ENCODE data around the gene GRB7. TPM values are rescaled to one million over a fixed set of nuclear protein-coding genes. Genes with fewer than 3 reads are reported as not detected.

Gene GRB7
- total and polyA plus RNA-seq, 9 of the 15 experiments (the other 6 are each of a cell fraction or from before 2014, with no cell fraction given), result 0.04 to 6.2 (median 2.2) TPM

DNA sequence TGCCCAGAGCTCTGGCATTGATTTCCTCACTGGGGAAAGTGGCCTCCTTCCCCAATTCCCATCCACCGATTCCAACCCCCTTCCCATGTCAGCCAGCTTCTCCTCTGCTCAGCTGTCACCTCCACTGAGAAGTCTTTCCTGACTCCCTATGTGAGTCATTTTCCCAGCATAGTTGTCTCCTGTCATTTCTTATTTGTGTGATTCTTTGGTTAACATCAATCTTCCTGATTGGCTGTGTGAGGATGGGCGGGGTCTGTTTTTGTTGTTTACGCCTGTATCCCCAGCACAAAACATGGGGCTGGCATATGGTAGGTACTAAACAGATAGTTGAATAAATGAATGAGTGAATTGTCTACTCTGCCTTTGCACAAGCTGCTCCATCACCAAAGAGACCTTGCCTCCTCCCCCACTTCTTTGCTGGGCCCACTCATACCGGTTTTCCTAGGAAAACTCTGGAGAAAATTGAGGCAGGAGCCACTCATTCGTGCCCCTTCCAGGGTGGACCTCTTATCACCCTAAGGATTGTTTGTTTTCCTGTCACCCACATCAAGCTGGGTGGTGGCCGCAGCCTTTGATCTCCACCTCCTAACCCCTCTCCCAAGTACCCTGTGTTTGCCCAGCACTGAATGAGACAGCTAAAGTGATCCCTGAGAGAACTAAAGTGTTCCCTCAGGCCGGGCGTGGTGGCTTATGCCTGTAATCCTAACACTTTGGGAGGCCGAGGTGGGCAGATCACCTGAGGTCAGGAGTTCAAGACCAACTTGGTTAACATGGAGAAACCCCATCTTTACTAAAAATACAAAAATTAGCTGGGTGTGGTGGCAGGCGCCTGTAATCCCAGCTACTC lies 1.2 kb upstream of the GRB7 start:
- H2AFZ ChIP-seq (ENCODE audit: low read depth, low read length), result peak overlapping the region; percentile 36; the same call in 1 of the 2 replicates
- ChIA-PET CTCF (ENCODE audit: low intra/inter-chr PET ratio) (no interaction called here), POLR2A (interaction anchor here (0.5 to 1.1 kb wide), 3 partner anchors 13 to 513 kb away, joined by 3 read pairs; partner anchors contain the start of gene ERBB2)
- H3K36me3 ChIP-seq (ENCODE audit: control insufficient read depth, insufficient read depth, low read length), result no peaks in the 10 kb centered on the region
- H3K27me3 ChIP-seq (ENCODE audit: control insufficient read depth in 2 of 2, insufficient read depth in 2 of 2, low read length in 2 of 2), result no peaks in the 10 kb centered on the region
- H3K4me3 ChIP-seq, result no peak overlapping the region
- DNase-seq (ENCODE audit: extremely low read depth in 1 of 4, low spot score in 3 of 4) (peak; percentile 24 to 73 (median 50)), FAIRE-seq (peak; percentile 72), ATAC-seq (no peak)
- intact Hi-C loops (cut with micrococcal nuclease), result no loop called here
- no peaks in the 10 kb centered on the region for H3K9me3 ChIP-seq (replicated peaks; ENCODE audit: control insufficient read depth, insufficient read depth, low read depth, low read length)
- no peaks in the 10 kb centered on the region for H3K9me1 ChIP-seq (ENCODE audit: control insufficient read depth, insufficient read depth, low read length)
- BruUV-seq (replicated peaks), result no TSS peak
- no peak overlapping the region for H3K27ac ChIP-seq (ENCODE audit: extremely low read depth, low read depth, low read length)
- H3K9ac ChIP-seq (ENCODE audit: insufficient read depth in 1 of 2, low read depth in 2 of 2, low read length in 2 of 2), result peak overlapping the region in 1 of 2 experiments; percentile 55; a peak in 1 of 4 replicates
- H3K4me2 ChIP-seq (ENCODE audit: insufficient read depth, low read length), result no peak overlapping the region
- 33% methylated on average over 10 of the region's 10 CpGs for WGBS (ENCODE audit: insufficient coverage, low coverage, missing lambda C conversion rate)
- H3K4me1 ChIP-seq (replicated peaks in 1 of 2; ENCODE audit: control insufficient read depth in 2 of 2, insufficient read depth in 2 of 2, low read length in 2 of 2), result peaks cover 20 to 43% of the 10 kb centered on the region in 2 experiments
- no peaks in the 10 kb centered on the region for H4K20me1 ChIP-seq (replicated peaks; ENCODE audit: control insufficient read depth, insufficient read depth, low read length)
- H3K79me2 ChIP-seq (ENCODE audit: control insufficient read depth, insufficient read depth, low read length), result no peaks in the 10 kb centered on the region
- in situ Hi-C loops (cut with MboI), result no loop called here
- TF ChIP-seq TBP (optimal IDR thresholded peaks at IDR 0.05; ENCODE audit: low read depth, low read length), result no peak
- TF ChIP-seq, protein P1, sequence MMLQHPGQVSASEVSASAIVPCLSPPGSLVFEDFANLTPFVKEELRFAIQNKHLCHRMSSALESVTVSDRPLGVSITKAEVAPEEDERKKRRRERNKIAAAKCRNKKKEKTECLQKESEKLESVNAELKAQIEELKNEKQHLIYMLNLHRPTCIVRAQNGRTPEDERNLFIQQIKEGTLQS (IDR thresholded peaks at IDR 0.05), result peak; percentile 71
- TF ChIP-seq, protein P1 (CRISPR knock-in tag; conservative IDR thresholded peaks at IDR 0.05), result no peak
- peak; percentile 38 to 52; a peak in 2 of 4 replicates for TF ChIP-seq FOXK2 (conservative IDR thresholded peaks at IDR 0.05 in 1 of 2, IDR thresholded peaks at IDR 0.05 in 1 of 2; ENCODE audit: low read depth in 2 of 2)
- TF ChIP-seq SUPT5H (IDR thresholded peaks at IDR 0.05), result no peak
- 0 out of 2 replicates have a peak, but pooled peaks have one; percentile 8 for TF ChIP-seq JUND (IDR thresholded peaks at IDR 0.05; ENCODE audit: borderline replicate concordance, low read depth, low read length)
- no peak for TF ChIP-seq JUND (tag; IDR thresholded peaks at IDR 0.05; ENCODE audit: borderline replicate concordance, low read depth, low read length)
- no peak for TF ChIP-seq LEF1 (IDR thresholded peaks at IDR 0.05)
- TF ChIP-seq, protein P2, sequence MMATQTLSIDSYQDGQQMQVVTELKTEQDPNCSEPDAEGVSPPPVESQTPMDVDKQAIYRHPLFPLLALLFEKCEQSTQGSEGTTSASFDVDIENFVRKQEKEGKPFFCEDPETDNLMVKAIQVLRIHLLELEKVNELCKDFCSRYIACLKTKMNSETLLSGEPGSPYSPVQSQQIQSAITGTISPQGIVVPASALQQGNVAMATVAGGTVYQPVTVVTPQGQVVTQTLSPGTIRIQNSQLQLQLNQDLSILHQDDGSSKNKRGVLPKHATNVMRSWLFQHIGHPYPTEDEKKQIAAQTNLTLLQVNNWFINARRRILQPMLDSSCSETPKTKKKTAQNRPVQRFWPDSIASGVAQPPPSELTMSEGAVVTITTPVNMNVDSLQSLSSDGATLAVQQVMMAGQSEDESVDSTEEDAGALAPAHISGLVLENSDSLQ (IDR thresholded peaks at IDR 0.05), result peak; percentile 79
- TF ChIP-seq ZFP36 (IDR thresholded peaks at IDR 0.05; ENCODE audit: low read depth, low read length, partially characterized antibody), result peak; percentile 39
- TF ChIP-seq FUS (optimal IDR thresholded peaks at IDR 0.05; ENCODE audit: low read depth, low read length), result no peak
- TF ChIP-seq, protein P3, sequence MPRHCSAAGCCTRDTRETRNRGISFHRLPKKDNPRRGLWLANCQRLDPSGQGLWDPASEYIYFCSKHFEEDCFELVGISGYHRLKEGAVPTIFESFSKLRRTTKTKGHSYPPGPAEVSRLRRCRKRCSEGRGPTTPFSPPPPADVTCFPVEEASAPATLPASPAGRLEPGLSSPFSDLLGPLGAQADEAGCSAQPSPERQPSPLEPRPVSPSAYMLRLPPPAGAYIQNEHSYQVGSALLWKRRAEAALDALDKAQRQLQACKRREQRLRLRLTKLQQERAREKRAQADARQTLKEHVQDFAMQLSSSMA (CRISPR knock-in tag; IDR thresholded peaks at IDR 0.05), result no peak
- TF ChIP-seq FOSL1 (tag; conservative IDR thresholded peaks at IDR 0.05), result peak; percentile 47; the same call in 1 of the 2 replicates
- peak; percentile 54 for TF ChIP-seq MEIS2 (IDR thresholded peaks at IDR 0.05; ENCODE audit: partially characterized antibody)
- TF ChIP-seq JUN (IDR thresholded peaks at IDR 0.05; ENCODE audit: borderline replicate concordance, low read depth, low read length), result 0 out of 2 replicates have a peak, but pooled peaks have one; percentile 35
- no peak for TF ChIP-seq JUN (CRISPR knock-in tag; IDR thresholded peaks at IDR 0.05; ENCODE audit: borderline replicate concordance)
- no peak for TF ChIP-seq SOX6 (IDR thresholded peaks at IDR 0.05)
- TF ChIP-seq ZNF644 (tag; IDR thresholded peaks at IDR 0.05; ENCODE audit: low read depth), result no peak
- TF ChIP-seq, protein P4, sequence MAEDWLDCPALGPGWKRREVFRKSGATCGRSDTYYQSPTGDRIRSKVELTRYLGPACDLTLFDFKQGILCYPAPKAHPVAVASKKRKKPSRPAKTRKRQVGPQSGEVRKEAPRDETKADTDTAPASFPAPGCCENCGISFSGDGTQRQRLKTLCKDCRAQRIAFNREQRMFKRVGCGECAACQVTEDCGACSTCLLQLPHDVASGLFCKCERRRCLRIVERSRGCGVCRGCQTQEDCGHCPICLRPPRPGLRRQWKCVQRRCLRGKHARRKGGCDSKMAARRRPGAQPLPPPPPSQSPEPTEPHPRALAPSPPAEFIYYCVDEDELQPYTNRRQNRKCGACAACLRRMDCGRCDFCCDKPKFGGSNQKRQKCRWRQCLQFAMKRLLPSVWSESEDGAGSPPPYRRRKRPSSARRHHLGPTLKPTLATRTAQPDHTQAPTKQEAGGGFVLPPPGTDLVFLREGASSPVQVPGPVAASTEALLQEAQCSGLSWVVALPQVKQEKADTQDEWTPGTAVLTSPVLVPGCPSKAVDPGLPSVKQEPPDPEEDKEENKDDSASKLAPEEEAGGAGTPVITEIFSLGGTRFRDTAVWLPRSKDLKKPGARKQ (CRISPR knock-in tag; IDR thresholded peaks at IDR 0.05), result no peak

All from K562 (cell line).